RWPE1 (cell line): ENCODE results near the gene AGO3.

ENCODE experiments used
- CTCF ChIA-PET: fragments of 350-600 bp; sonication (Branson Sonifier 250); formaldehyde crosslinking; extraction: SDS; loops from one replicate; lab custom pipeline; 2021; lab: Yijun Ruan, JAX
- POLR2A ChIA-PET: fragments of 400-600 bp; formaldehyde crosslinking; extraction: SDS; loops from one replicate; lab custom pipeline; 2020; ENCODE audit warnings: antibody characterized with exemption; ENCODE audit not compliant: low non-redundant PET; lab: Yijun Ruan, JAX
- DNase-seq: peaks from one replicate; pipeline ENCODE4 v3.0.0; 2012; ENCODE audit warnings: low spot score
- H3K27ac ChIP-seq: fragments of 450-650 bp; 2 replicates; pipeline ENCODE4 v1.5.1; 2017
- TF ChIP-seq, protein P1 (sequence below): fragments of 450-650 bp; conservative IDR thresholded peaks from 2 replicates; pipeline ENCODE4 v1.5.1; 2017; ENCODE audit warnings: low read depth, mild to moderate bottlenecking

AGO3 gene

DNA sequence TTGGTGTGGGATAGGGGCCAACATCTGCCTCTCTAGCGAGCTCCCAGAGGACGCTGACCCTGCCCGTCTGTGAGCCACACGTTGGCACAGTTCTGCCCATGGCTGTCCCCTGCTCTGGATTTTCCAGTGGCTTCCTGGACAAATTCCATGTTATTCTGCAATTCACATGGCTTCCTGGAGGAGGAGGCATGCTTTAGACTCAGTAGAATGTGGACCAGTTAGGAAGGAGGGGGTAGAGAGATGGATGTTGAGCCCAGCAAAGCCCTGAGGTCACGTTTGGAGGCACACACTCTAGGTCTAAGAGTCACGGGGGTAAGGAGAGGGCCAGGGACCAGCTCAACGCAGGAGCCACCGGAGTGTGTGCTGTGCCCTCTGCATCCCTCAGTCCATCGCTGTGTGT, 181.9 kb downstream of the AGO3 start:
- no peak for DNase-seq
- ChIA-PET CTCF (no interaction called here), POLR2A (no interaction called here)
- TF ChIP-seq, protein P1, sequence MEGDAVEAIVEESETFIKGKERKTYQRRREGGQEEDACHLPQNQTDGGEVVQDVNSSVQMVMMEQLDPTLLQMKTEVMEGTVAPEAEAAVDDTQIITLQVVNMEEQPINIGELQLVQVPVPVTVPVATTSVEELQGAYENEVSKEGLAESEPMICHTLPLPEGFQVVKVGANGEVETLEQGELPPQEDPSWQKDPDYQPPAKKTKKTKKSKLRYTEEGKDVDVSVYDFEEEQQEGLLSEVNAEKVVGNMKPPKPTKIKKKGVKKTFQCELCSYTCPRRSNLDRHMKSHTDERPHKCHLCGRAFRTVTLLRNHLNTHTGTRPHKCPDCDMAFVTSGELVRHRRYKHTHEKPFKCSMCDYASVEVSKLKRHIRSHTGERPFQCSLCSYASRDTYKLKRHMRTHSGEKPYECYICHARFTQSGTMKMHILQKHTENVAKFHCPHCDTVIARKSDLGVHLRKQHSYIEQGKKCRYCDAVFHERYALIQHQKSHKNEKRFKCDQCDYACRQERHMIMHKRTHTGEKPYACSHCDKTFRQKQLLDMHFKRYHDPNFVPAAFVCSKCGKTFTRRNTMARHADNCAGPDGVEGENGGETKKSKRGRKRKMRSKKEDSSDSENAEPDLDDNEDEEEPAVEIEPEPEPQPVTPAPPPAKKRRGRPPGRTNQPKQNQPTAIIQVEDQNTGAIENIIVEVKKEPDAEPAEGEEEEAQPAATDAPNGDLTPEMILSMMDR, result no peak
- no peak overlapping the region for H3K27ac ChIP-seq

DNA sequence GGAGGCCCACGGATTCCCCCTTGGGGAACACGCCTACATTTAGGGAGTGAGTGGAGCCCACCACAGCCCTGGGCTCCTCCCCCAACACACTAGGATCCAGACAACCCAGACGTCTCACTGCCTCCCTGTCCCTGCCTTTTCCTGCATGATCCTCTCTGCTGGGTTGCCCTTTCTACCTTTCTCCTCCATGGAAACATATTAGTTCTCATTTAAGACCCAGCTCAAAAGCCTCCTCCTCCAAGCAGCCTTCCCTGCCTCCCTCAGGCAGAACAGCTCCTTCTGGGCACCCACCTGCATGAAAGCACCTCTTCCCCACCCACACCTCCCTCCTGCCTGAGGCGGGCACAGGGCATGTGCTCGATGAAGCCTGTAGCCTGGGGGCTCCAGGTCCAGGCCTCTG, 183.5 kb downstream of the AGO3 start:
- TF ChIP-seq, protein P1, result no peak
- H3K27ac ChIP-seq, result peak overlapping the region; percentile 53; the same call in 1 of the 2 replicates
- ChIA-PET CTCF (interaction anchor here (0.7 kb wide), 1 partner anchor 73 kb away, joined by 3 read pairs; no protein-coding TSS in a partner anchor), POLR2A (no interaction called here)
- DNase-seq, result no peak

DNA sequence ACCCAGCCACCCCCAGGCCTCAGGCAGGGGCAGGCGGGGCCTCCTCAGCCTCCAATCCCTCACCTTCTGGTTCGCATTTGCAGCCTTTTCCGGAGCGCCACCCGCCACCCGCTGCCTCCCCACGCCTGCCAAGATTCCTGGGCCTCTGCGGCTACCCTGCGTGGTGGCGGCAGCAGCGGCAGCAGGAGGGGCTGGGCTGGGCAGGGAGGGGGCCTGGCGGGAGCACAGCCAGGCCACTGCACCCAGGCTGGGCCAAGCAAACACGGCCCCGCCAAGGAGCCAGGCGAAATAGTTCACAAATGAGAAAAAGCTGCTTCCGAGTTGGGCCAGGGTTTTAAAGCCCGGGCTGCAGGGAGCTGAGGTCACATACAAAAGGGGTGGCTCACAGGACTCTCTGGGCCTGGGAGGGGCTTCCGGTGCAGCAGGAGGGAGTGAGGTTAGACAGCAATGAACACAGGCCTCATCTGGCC, 184.3 kb downstream of the AGO3 start:
- H3K27ac ChIP-seq, result peak overlapping the region; percentile 53
- TF ChIP-seq, protein P1, result no peak
- DNase-seq, result no peak
- ChIA-PET CTCF (interaction anchor here (1.4 kb wide), 1 partner anchor 15 kb away, joined by 4 read pairs; no protein-coding TSS in a partner anchor), POLR2A (no interaction called here)

DNA sequence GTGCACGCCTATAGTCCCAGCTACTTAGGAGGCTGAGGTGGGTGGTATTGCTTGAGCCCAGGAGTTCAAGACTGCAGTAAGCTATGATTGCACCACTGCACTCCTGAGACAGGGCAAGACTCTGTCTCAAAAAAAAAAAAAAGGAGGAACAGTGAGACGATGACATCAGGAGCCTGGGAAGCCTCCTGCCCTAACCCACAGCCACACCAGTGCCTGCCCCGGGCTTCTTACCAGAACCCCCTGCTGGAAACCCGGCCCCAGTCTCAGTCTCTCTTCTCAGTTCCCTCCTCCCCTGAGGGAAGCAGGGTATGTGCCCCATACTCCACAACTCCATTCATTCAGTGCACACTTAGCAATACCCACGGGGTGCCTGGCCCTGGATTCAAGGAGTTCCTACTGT, 185.0 kb downstream of the AGO3 start:
- CTCF ChIA-PET, result interaction anchor here (0.6 to 1.4 kb wide), 2 partner anchors 15 to 72 kb away, joined by 3 to 4 read pairs; no protein-coding TSS in a partner anchor
- H3K27ac ChIP-seq, result peak overlapping the region; percentile 53
- no peak for DNase-seq
- TF ChIP-seq, protein P1, result no peak
- POLR2A ChIA-PET, result no interaction called here

DNA sequence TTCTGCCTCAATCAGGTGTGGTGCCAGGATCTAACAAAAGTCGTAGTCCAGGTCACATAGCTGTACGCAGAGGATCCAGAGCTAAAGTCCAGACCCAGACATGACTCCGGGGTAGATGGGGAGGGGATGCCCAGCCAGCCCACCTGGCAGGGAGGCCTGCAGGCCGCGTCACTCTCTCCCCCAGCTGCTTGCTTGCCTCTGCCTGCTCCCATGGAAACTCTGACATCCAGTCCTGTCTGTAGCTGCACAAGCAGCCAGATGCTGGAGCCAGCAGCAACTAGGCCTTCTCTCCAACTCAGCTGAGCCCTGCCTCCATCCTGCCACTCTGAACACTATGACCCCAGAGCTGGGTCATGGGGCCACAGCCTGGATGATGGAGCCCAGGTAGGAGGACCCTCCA, 186.0 kb downstream of the AGO3 start:
- TF ChIP-seq, protein P1, result no peak
- ChIA-PET POLR2A (no interaction called here), CTCF (interaction anchor here (1.6 kb wide), 1 partner anchor 18 kb away, joined by 6 read pairs; no protein-coding TSS in a partner anchor)
- DNase-seq, result no peak
- no peak overlapping the region; the same call in 1 of the 2 replicates for H3K27ac ChIP-seq

DNA sequence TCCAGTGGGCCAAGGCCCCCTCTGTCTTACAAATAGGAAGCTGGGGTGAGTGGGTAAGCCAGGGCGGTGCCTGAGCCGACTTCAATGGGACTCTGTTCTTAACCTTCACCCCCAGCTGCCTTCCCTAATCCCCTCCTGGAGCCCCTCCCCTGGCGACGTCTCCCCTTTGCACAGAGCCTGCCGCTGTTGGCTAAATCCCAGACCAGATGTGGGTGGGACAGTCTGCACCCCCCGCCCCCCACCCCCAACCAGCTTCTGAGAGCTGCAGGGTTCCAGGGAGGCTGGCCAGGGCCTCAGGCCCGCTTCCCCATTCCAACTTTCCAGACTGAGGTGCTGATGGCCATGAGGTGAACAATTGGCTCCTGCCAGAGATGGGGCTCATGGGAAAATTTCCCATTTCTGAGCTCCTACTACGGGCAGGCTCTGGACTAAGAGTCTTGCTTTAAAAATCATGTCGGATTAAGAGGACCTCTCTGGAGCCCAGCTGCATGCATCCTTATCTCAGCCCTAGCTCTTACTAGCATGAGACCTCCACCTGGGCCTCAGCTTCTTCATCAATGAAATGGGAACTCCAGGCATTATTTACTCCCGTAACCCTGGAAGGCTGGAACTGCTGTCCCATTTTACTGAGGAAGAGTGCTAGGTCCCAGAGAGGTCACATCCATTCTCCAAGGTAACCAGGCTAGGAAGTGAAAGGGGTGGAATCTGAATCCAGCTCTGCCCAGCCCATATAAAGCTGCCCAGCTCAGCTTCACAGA, 187.7 kb downstream of the AGO3 start:
- ChIA-PET CTCF (interaction anchor here (0.5 to 1.0 kb wide), 4 partner anchors 16 to 82 kb away, joined by 3 to 4 read pairs (median 3); no protein-coding TSS in a partner anchor), POLR2A (no interaction called here)
- no peak for DNase-seq
- H3K27ac ChIP-seq, result no peak overlapping the region
- TF ChIP-seq, protein P1, result no peak
